Keratinocyte (primary cell): ENCODE measurements around the gene SULT1B1. TPM values are rescaled to one million over a fixed set of nuclear protein-coding genes. Genes with fewer than 3 reads are reported as not detected.

Source experiments
- DNase-seq: peaks from one replicate; pipeline ENCODE4 v3.0.0-alpha.2; 2011; ENCODE audit warnings: low read depth, missing footprints, low spot score
- FAIRE-seq: peaks from 2 replicates; lab custom pipeline; 2011; peaks lifted over from hg19 to GRCh38; lab: Jason Lieb, UNC
- H2AFZ ChIP-seq: 2 replicates; pipeline ENCODE4 v1.6.0; 2012; ENCODE audit warnings: low read length, control low read depth, inconsistent platforms; ENCODE audit not compliant: control insufficient read depth
- H3K27ac ChIP-seq: 2 replicates; pipeline ENCODE4 v1.5.1; 2011; ENCODE audit warnings: low read length; ENCODE audit not compliant: control insufficient read depth, insufficient read depth
- H3K27me3 ChIP-seq: 3 replicates; pipeline ENCODE4 v1.6.0; 2011; ENCODE audit warnings: low read length; ENCODE audit not compliant: control insufficient read depth, insufficient read depth; ENCODE audit errors: extremely low read depth
- H3K36me3 ChIP-seq, 2 experiments: 2 replicates in 1 of 2; 3 replicates in 1 of 2; pipeline ENCODE4 v1.5.1; 2011; ENCODE audit warnings: low read length in 2 of 2, mild to moderate bottlenecking in 1 of 2; ENCODE audit not compliant: control insufficient read depth in 2 of 2, insufficient read depth in 2 of 2; ENCODE audit errors: extremely low read depth in 1 of 2
- H3K4me1 ChIP-seq: 3 replicates; pipeline ENCODE4 v1.5.1; 2011; ENCODE audit warnings: low read length; ENCODE audit not compliant: control insufficient read depth, insufficient read depth; ENCODE audit errors: extremely low read depth
- H3K4me2 ChIP-seq: 3 replicates; pipeline ENCODE4 v1.6.0; 2011; ENCODE audit warnings: low read depth, low read length; ENCODE audit not compliant: control insufficient read depth, insufficient read depth; ENCODE audit errors: extremely low read depth
- H3K4me3 ChIP-seq, 3 experiments: fragments of 200-600 bp in 1 of 3; sonication (generic) in 1 of 3; 2 replicates in 2 of 3; 3 replicates in 1 of 3; pipeline ENCODE4 v1.5.1; 2011 to 2016; ENCODE audit warnings: low read length in 3 of 3, mild to moderate bottlenecking in 3 of 3, control low read depth in 2 of 3, inconsistent platforms in 1 of 3, low read depth in 1 of 3, mixed read lengths in 1 of 3, mixed run types in 1 of 3, moderate library complexity in 1 of 3; ENCODE audit not compliant: control insufficient read depth in 2 of 3, insufficient read depth in 2 of 3; ENCODE audit errors: extremely low read depth in 1 of 3
- H3K79me2 ChIP-seq: 2 replicates; pipeline ENCODE4 v1.6.0; 2012; ENCODE audit warnings: low read length; ENCODE audit not compliant: control insufficient read depth, insufficient read depth
- H3K9ac ChIP-seq: 3 replicates; pipeline ENCODE4 v1.6.0; 2011; ENCODE audit warnings: low read length; ENCODE audit not compliant: control insufficient read depth, insufficient read depth; ENCODE audit errors: extremely low read depth
- H3K9me1 ChIP-seq: 3 replicates; pipeline ENCODE4 v1.6.0; 2011; ENCODE audit warnings: low read length; ENCODE audit not compliant: control insufficient read depth, insufficient read depth; ENCODE audit errors: extremely low read depth
- H3K9me3 ChIP-seq: 2 replicates; pipeline ENCODE4 v1.5.1; 2012; ENCODE audit warnings: low read depth, low read length; ENCODE audit not compliant: control insufficient read depth
- H4K20me1 ChIP-seq: 3 replicates; pipeline ENCODE4 v1.6.0; 2011; ENCODE audit warnings: low read length; ENCODE audit not compliant: control insufficient read depth, insufficient read depth; ENCODE audit errors: extremely low read depth
- CTCF ChIP-seq, 3 experiments: IDR thresholded peaks in 1 of 3; conservative IDR thresholded peaks in 1 of 3; optimal IDR thresholded peaks in 1 of 3; 2 replicates in 2 of 3; 3 replicates in 1 of 3; pipeline versions ENCODE3 to v1.5.1; 2011; ENCODE audit warnings: low read length in 3 of 3, mild to moderate bottlenecking in 3 of 3, moderate library complexity in 2 of 3, control low read depth in 1 of 3, inconsistent platforms in 1 of 3; ENCODE audit not compliant: insufficient read depth in 2 of 3; ENCODE audit errors: extremely low read depth in 1 of 3
- EZH2 ChIP-seq: IDR thresholded peaks from one replicate; pipeline ENCODE4 v1.6.1; 2012; ENCODE audit warnings: inconsistent platforms, mild to moderate bottlenecking, low read length, moderate library complexity
- dilution Hi-C: fragments of 300-500 bp; cut with MboI; formaldehyde crosslinking; loops from one replicate; pipeline ENCODE4 v1.7.0; 2020; ENCODE audit warnings: low sequenced_read_pairs; ENCODE audit not compliant: extremely low pct_ligation_motif_present
- polyA plus RNA-seq, 5 experiments: library from polyadenylated mRNA; depleted of rRNA in 3 of 5; stranded (reverse) in 3 of 5; stranded (forward) in 1 of 5; unstranded in 1 of 5; fragments of >200 nt; gene quantifications; 1 replicate in 1 of 5; 2 replicates in 3 of 5; 3 replicates in 1 of 5; pipeline versions ENCODE4 v1.2.1 to v1.2.3, GENCODE V29; 2011 to 2012; ENCODE audit warnings: missing spikeins in 2 of 5, low read depth in 1 of 5, low replicate concordance in 1 of 5

The SULT1B1 gene
- polyA plus RNA-seq, 1 donor (not counting 4 experiments of a cell fraction or from before 2014, with no cell fraction given), result 0.39 TPM

GRCh38 chr4:69750346-69750745 is 10.1 kb downstream of the SULT1B1 start:
- dilution Hi-C loops, result no loop called here
- no peak for DNase-seq
- H3K27ac ChIP-seq, result peak overlapping the region; percentile 42

DNA sequence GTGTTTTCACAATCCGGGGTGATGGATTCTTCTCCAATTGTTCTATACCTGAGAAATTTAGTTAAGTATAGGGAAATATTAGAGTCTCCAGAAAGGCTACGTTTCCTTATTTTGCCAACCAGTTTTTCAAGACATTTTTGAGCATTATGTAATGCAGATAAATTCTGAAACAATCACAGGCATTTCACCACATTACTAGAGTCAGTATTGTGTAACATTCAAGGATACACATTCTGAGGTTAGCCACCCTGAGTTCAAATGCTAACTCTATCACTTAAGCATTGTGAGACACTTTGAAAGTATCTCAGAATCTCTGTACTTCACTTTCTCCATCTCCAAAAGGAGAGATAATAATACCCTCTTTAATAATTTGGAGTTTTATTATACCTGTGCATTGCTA is 10.6 kb downstream of the SULT1B1 start:
- TF ChIP-seq CTCF (optimal IDR thresholded peaks at IDR 0.05 in 1 of 3, IDR thresholded peaks at IDR 0.05 in 1 of 3, conservative IDR thresholded peaks at IDR 0.05 in 1 of 3; ENCODE audit: extremely low read depth in 1 of 3, insufficient read depth in 2 of 3, low read length in 3 of 3) (no peak), EZH2 (no peak)
- Histone ChIP-seq H3K4me3 (no peak overlapping the region), H3K9ac (no peak overlapping the region), H4K20me1 (no peaks in the 10 kb centered on the region), H3K79me2 (no peaks in the 10 kb centered on the region), H3K27me3 (no peaks in the 10 kb centered on the region), H3K27ac (peak overlapping the region; percentile 37), H3K4me2 (no peak overlapping the region), H3K9me1 (no peaks in the 10 kb centered on the region), H3K9me3 (no peaks in the 10 kb centered on the region), H3K36me3 (no peaks in the 10 kb centered on the region), H2AFZ (no peak overlapping the region), H3K4me1 (peaks cover 27% of the 10 kb centered on the region)
- FAIRE-seq (peak; percentile 81), DNase-seq (no peak)
- dilution Hi-C loops, result no loop called here

More at GRCh38 chr4:69750346-69750745, 10.1 kb downstream of the SULT1B1 start:
- Histone ChIP-seq H3K27me3 (no peaks in the 10 kb centered on the region), H3K9me1 (no peaks in the 10 kb centered on the region), H4K20me1 (no peaks in the 10 kb centered on the region), H3K79me2 (no peaks in the 10 kb centered on the region), H3K4me1 (peaks cover 27% of the 10 kb centered on the region), H3K4me3 (no peak overlapping the region), H3K9ac (no peak overlapping the region), H3K36me3 (no peaks in the 10 kb centered on the region), H3K4me2 (peak overlapping the region; percentile 18), H3K9me3 (no peaks in the 10 kb centered on the region), H2AFZ (no peak overlapping the region)
- FAIRE-seq, result peak; percentile 43
- no peak for TF ChIP-seq EZH2
- TF ChIP-seq CTCF (optimal IDR thresholded peaks at IDR 0.05 in 1 of 3, IDR thresholded peaks at IDR 0.05 in 1 of 3, conservative IDR thresholded peaks at IDR 0.05 in 1 of 3; ENCODE audit: extremely low read depth in 1 of 3, insufficient read depth in 2 of 3, low read length in 3 of 3), result no peak
